GM18858 (cell line): ENCODE measurements around the gene CDHR3.
"Not testable (repeated sequence)": the region's sequence is repeated elsewhere in the genome, so short reads cannot be mapped to it uniquely, and the experiment has no call there.

Experiments used
- ATAC-seq: cut with Tn5 transposase; IDR thresholded peaks from one replicate; pipeline ENCODE4 v1.9.1; 2021; ENCODE audit not compliant: unreplicated experiment

Gene CDHR3

DNA sequence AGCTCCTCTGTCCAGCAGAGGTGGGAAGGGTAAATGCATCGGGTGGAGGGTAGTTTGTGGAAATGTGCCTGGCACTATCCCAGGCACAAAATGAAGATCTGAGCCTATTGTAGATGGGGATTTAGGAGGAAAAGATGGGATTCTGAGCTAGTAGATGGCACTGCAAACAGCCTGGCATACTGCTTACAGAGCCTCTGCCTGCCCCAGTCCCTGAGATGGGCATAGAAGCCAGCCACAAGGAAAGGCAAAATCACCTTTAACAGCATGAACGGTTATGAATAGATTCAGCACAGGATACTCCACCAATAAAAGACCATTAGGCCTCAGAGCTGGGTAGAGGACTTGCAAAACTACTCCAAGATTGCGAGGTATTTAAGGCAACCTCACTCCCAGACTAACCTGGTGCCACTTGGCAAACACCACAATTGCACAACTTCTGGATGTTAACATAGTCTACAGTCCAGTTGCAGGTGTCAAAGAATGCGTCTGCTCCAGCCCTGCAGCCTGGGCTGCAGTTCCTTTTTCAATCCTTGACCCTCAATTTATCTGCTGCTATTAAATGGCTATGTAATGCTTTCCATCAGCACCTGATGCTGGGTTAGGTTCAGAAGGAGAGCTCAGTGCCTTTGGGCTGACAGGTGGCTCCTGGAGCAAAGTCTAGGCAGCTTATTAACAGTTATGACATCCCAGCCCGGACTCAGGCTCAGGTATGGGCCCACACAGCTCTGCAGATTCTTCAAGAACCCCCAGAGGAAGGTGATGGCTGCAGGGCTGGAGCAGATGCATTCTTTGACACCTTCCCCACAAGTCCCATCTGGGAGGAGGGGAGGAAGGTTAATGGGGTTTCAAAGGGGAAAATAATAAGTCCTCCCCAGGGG is 34.0 kb downstream of the CDHR3 start:
- no peak for ATAC-seq

DNA sequence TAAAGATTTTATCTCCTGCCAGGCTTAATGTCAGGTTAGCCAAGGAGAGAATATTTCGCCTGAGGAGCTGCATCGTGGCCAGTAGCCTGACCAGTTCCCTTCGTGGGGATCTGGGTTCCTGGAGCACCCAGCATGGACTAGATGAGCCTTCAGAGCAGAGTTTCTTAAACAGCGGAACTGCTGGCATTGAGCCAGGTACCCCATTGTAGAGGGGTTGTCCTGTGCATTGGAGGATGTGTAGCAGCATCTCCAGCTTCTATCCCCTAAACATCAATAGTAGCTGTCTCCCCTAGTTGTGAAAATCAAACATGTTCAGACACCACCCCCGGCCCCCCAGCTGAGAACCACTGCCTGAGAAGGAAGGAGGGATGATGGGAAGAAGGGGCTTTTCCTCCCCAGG is 36.2 kb downstream of the CDHR3 start:
- ATAC-seq: no peak

- ATAC-seq: no peak
Measured at GRCh38 chr7:106001196-106001595, 38.1 kb downstream of the CDHR3 start.

DNA sequence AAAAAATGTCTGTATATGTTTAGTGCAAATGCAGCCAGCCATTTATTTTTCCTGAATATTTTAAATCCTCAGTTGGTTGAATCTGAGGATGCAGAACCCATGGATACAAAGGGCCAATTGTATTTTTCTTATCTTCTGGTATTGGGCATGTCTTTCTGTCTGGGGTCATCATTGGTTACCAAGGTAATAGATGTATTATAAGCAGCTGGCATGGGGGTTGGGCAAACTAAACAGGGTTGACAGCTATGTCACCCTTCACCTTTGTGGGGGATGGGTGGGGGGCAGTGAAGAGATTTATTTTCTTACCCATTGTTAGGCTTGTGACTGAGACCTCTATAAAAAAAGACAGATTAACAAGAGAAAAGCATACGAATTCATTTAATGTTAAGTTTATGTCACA is 38.8 kb downstream of the CDHR3 start:
- ATAC-seq: no peak

- ATAC-seq: no peak
Measured at GRCh38 chr7:106003525-106004064, 40.5 kb downstream of the CDHR3 start.

- no peak for ATAC-seq
Measured at GRCh38 chr7:106006906-106007305, 43.8 kb downstream of the CDHR3 start.

- not testable (repeated sequence) for ATAC-seq
Measured at GRCh38 chr7:106007796-106008195, 44.7 kb downstream of the CDHR3 start.

- no peak for ATAC-seq
Measured at GRCh38 chr7:106009503-106010226, 46.6 kb downstream of the CDHR3 start.

DNA sequence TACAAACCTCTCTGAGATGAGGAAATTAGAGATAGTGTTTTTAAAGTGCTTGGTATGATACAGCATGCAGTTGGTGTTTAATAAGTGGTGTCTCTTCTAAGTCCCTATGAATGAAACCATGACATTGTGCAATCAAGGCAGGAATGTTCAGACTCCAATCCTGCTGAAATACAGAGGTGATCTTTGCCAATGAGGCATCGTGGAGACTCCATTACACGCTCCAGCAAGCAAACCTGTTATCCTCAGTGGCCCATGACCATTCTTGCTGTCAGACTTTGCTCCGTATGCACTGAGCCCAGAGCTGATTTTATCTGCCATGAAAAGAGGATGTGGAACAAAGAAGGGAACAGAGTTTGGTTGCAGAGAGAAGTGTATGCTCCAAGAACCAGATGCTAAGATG is 47.3 kb downstream of the CDHR3 start:
- no peak for ATAC-seq

- ATAC-seq: no peak
Measured at GRCh38 chr7:106010866-106011265, 47.8 kb downstream of the CDHR3 start.

- ATAC-seq: no peak
Measured at GRCh38 chr7:106012184-106012583, 49.1 kb downstream of the CDHR3 start.

DNA sequence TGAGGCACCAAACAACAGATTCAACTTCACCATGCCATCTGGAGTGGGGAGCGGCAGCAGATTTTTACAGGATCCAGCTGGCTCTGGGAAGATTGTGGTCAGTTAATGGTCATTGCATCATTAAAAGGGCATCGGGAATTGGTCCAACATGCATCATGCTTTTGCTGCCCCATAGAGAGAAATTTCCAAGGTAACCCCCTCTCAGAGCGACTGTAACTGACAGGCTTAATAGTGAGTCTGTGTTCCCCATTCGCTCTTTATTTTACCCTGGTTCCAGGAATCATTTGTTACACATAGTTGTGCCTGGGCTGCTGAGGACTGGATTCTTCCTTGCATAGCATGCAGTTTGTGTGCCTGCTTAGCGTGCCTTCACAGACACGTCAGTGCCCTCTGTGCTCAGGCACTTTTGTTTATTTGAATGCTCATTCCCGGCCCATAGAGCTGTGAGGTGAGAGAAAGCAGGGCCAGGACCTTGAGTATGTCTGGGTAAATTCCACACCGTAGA is 49.9 kb downstream of the CDHR3 start:
- ATAC-seq: no peak

DNA sequence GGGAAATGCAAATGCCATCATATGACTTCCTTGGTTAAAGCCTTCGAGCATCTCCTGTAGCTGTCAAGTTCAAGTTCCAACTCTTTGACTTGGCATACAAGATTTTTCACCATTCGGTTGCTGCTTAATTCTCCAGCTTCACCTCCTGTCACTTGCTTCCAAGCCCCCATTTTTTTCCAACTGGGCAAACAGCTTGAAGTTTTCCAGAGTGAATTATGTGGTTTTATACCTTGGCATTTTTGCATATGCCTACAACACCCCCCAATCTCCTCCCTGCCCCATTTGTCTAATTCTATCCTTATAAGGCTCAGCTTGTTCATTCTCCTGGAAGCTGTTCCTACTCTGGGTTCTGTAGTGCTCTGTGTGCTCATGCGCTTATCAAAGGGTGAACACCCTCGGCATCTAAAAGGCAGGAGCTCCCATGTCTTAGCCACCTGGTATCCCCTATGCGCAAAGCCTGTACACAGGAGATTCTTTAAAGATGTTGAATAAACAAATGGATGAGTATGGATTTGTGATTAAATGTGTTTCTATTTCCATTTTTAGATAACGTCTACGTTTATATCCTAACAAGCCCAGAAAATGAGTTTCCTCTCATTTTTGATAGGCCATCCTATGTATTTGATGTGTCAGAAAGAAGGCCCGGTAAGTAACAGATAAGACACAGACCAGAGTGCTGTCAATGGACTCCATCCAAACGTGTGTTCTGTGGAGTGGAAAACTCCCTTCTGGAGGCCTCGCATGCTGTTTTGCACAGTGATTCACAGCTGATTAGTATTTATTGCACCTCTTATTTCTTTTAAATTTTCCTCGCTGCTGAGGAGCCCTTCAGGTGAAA is 52.5 kb downstream of the CDHR3 start:
- no peak for ATAC-seq

- no peak for ATAC-seq
Measured at GRCh38 chr7:106016331-106016730, 53.3 kb downstream of the CDHR3 start.

GRCh38 chr7:106017657-106018056 is 54.6 kb downstream of the CDHR3 start:
- ATAC-seq: no peak

- no peak for ATAC-seq
Measured at GRCh38 chr7:106018566-106019469, 55.8 kb downstream of the CDHR3 start.

DNA sequence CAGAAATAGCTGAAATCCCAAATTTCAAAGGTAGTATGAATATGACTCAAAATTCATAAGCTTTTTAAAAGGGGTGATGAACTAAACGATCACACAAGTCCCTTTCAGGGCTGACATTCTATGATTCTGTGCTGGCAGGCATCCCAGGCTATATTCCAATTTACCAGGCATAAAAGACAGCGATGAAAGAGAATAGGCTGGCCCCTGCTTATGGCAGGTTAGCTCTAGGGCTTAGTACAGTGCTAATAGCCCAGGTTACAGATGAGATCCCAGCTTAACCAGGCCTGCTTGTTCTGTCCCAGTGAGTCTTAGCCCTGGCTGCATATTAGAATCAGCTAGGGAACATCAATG is 56.4 kb downstream of the CDHR3 start:
- no peak for ATAC-seq

DNA sequence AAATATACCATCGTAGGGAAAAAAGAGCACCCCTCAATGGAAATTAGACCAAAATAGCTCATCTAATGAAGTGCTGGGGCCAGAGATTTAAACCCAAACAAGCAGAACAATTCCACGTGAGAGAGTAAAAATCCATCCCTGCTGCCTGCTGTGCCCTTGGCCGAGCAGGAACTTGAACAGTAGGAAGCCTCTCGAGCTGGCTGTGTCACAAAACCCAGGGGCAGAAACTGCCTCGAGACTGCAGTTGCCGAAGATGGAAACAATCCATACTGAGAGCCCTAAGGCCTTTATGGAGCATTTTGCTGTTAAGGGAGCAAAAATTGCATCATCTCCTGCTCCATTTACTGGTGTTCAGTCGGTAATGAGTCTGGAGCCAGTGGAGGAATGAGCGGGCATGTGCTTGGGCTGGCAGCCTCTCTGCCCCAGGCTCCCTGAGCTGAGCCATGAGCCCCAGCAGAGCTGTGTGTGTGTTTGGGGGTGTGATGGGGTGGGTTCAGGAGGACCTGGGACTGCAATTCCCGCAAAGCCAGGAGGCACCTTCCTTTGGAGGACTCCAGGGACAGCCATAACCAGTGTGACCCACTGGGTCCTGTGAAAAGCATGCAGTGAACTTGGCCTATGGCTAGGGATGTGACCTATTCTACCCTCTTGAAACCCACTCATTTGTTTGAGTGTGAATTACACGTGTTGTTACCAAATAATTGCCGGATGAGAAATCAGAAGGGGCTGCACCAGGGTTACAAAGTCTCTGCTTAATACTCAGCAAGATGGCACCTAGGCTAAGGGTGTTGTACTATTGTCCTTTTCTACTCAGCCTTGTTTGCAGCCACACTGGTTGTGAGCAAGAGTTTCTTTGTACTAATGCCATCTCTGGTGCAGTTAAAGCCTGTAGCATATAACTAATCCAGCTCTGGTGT is 58.3 kb downstream of the CDHR3 start:
- no peak for ATAC-seq
